GM19324 (cell line): ENCODE data around the gene SLC38A1.
"Not testable (repeated sequence)": the region's sequence is repeated elsewhere in the genome, so short reads cannot be mapped to it uniquely, and the experiment has no call there.

Experiments used
- ATAC-seq: cut with Tn5 transposase; IDR thresholded peaks from one replicate; pipeline ENCODE4 v1.9.1; 2021; ENCODE audit warnings: mild to moderate bottlenecking, moderate library complexity; ENCODE audit not compliant: unreplicated experiment, low FRiP score

Gene SLC38A1

DNA sequence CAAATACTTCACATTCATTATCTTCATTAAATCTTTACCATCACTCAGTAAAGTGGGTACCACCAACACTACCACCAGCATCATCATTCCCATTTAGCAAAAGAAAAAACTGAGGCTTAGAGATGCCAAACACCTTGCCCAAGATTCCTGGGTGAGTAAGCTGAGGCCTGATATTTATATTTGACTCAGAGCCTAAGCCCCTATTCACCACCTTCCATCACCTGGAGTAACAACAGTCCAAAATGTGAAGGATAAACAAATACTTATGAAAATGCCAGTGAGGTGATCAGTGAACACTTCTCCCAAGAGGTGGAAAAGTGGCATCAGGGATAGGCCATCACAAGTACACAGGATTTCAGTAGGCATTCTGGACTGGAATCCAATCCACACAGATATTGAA, 3.7 kb downstream of the SLC38A1 start:
- no peak for ATAC-seq

DNA sequence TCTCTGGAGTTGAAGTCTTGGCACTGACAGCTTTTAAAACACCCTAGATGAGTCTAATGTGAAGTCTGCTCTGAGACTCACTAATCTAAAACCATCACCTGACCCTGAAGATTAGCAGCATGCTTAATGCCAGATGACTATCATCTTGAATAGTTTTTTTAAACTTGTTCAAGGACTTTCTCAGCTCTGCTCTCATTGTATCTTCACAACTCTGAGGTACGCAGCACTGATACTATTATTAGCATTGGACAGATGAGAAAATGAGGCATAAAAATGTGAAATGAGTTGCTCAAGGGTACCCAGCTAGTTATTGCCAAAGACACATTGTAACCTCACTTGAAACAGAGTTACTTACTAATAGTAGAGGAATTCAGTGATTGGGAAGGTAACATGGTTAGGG, 4.8 kb downstream of the SLC38A1 start:
- no peak for ATAC-seq

DNA sequence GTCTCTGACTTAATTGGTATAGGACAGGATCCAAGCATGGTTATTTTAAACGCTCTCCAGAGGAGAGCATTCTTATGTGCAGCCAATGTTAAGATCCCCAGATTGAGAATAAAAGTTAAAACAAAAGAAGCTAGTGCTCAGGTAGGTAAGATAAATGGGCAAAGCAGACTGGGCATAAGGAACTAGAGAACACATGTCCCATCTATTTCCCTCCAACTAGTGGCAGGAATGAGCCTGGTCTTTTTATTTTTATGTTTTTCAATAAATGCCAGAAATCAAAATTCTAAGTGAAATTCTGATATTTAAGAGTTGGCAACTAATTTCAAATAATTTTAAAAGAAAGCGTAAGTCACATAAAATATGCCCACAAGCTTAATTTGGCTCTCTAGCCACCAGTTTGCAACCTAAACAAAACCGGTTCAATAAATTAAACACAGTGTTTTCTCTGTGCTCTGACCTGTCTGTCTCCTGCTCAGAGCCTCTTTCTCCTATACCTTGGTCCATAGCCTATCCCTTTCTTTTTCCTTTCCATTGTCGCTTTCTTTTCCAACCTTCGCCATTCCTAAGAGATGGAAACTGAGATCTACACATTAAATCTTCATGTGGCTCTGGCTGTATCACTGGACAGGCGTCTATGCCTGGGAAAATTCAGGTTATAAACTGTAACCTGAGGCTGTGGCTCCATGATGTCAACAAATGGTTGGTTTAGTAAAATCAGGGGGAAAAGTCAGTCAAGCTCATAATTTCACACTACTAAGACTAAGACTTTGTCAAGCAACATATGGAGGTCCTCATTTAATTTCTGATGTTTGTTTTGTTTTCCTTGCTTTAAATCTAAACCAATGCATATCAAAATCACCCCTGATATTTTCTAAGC, 5.5 kb downstream of the SLC38A1 start:
- ATAC-seq = no peak

DNA sequence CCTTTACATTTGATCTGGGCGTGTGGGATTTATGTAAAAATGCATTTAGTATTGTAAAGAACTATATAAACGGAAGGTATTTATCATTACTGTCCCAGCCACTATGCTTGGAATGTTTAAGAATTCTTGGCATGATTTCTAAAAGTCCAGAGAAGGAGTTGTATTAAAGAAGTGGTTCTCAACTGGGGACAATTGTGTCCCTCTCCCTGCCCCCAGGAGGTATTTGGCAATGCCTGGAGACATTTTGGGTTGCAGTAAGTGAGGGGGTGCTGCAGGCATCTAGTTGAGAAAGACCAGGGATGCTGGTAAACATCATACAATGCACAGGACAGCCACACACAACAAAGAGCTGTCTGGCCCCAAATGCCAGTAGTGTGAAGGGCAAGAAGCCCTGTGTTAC, 7.2 kb downstream of the SLC38A1 start:
- ATAC-seq = no peak

DNA sequence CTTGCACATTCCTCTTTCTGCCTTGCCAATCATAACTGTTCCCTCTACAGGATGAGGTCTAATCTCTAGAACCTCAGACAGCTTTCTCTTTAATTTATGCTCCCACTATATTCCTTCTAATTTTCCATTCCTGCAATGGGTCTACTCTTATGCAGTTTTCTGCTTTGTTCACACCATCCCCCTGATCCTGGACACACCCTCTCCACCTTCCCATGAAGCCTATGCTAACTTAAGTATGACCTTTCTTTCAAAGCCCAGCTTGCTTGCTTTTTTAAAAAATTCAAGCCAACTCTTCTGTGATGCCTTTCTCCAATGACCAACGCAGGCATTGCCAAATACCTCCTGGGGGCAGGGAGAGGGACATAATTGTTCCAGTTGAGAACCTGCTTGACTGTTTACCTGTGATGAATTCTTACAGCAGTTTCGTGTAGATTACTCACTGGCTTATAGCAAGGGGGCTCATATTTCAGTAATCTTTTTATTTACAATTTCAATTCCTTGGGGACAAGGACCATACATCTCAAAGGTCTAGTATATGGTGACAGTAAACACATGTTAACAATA, 7.8 kb downstream of the SLC38A1 start:
- ATAC-seq = no peak

DNA sequence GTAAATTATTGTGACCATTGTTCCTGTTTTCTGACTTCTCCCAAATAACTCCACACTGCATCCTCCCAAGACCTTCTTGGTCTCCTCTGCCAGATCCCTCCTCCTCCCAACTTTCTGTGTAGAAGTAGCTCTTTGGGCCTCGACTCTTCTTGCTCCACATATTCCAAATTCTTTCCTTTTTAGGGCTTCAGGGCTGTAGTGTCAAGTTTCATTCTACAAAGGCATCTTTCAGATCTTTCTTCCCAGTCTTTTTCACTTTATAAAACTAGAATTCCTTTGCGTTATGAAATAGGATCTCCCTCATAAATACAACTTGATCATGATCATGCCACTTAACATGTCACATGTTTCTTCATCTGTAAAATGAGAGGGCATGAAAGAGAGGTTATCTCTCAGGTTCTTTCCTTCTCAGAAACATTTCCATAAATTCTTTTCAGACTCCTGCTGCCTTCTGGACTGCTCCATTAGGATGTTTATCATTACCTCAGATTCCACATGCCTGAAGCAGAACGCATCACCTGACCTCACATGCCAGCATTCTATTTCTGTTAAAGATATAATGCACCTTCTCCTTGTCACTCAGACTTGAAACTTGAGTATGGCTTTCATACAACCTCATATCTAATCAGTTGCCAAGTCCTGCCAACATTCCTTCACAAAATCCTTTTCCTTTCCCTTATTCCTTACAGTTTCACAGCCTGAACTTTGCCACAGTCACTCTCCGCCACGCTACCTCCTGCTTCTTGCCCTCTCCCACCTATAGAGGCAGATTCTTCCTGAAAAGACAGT, 8.5 kb downstream of the SLC38A1 start:
- ATAC-seq = no peak

DNA sequence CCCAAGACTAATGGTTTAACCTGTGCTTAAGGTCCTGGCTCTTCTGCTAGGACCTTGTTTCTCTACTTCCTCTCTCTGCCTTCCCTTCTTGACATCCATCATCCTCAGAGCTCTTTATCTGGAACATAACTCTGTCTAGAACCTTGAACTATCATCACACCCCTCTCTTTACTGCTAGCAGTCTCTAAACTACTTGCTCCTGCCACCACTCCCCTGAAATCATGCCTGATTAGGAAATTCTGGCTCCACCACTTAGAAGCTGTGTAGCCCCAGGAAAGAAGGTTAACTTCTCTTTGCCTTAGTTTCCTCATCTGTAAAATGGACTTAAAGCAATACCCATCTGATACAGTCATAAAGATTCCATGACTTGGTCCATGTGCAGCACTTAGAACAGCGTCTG, 9.1 kb downstream of the SLC38A1 start:
- ATAC-seq = no peak

DNA sequence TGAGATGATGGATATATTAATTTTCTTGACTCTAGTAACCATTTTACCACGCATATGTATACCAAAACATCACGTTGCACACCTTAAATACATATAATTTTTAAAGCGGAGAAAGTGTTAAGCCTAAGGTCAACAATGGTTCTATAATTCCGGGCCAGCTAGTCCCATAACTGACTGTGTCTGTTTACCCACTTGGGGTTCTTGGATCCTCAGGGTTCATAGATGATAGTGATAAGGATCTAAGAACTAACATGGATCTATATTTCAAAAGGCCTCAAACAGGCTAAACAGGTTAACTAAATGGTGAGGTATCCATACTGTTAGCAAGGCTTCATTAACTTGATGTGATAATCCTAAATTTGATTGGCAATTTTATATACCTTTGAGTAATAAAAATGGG, 9.8 kb downstream of the SLC38A1 start:
- no peak for ATAC-seq

DNA sequence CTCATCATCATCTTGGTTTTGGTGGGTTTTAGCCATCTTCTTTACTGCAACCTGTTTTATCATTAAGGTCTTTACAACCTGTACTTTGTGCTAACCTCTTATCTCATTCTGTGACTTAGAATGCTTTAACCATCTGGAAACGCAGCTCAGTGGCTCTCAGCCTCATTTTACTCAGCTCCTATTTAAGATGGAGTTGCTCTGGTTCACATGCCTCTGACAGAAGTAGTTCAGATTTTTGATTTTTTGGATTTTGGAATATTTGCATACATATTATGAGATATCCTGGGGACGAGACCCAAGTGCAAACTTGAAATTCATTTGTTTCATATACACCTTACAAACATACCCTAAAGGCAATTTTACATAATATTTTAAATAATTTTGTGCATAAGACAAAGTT, 10.7 kb downstream of the SLC38A1 start:
- no peak for ATAC-seq

DNA sequence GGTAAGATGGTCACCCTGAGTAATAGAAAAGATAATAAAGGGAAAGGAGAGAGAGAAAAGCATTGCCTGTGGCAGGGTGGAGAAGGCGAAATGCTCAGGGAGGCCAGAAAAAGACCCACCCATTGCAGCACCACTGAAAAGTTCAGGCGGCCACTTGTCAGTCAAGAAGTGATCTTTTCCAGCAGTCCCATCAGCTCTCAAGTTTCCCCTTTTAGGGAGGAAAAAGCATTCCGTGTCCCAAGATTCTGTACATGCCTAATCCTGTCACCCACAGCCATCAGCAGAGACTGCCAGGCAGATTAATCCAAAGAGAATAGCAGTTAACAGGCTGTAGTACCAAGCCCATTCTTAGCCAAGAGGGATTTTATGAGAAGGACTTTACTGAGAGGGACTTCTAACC, 11.9 kb downstream of the SLC38A1 start:
- ATAC-seq = no peak

DNA sequence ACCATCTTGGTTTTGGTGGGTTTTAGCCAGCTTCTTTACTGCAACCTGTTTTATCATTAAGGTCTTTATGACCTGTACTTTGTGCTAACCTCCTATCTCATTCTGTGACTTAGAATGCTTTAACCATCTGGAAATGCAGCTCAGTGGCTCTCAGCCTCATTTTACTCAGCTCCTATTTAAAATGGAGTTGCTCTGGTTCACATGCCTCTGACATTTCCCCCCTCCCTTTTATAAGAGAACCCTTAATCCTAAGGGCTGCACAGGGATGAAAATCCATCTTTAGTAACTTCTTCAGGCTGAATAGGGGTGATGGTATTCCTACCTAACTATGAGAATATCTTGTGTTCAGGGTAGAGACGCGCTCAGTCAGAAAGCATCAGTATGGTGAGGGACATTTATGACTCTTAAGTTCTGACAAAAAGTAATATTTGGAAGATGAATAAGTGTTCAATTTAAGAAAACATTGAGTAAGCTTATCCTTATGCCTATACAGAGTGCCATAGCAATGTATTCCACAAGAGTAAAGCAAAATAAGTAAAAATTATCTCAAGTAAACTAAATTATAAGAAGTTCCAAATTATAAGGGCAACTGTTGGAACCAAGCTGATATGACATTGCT, 15.2 kb downstream of the SLC38A1 start:
- no peak for ATAC-seq

DNA sequence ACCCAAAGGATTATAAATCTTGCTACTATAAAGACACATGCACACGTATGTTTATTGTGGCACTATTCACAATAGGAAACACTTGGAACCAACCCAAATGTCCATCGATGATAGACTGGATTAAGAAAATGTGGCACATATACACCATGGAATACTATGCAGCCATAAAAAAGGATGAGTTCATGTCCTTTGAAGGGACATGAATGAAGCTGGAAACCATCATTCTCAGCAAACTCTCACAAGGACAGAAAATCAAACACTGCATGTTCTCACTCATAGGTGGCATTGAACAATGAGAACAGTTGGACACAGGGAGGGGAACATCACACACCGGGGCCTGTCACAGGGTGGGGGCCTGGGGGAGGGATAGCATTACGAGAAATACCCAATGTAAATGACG, 16.8 kb downstream of the SLC38A1 start:
- ATAC-seq = not testable (repeated sequence)

DNA sequence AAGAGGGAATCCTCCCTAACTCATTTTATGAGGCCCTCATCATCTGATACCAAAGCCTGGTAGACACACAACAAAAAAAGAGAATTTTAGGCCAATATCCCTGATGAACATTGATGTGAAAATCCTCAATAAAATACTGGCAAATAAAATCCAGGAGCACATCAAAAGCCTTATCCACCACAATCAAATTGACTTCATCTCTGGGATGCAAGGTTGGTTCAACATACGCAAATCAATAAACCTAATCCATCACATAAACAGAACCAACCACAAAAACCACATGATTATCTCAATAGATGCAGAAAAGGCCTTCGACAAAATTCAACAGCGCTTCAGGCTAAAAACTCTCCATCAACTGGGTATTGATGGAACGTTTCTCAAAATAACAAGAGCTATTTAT, 18.9 kb downstream of the SLC38A1 start:
- not testable (repeated sequence) for ATAC-seq

DNA sequence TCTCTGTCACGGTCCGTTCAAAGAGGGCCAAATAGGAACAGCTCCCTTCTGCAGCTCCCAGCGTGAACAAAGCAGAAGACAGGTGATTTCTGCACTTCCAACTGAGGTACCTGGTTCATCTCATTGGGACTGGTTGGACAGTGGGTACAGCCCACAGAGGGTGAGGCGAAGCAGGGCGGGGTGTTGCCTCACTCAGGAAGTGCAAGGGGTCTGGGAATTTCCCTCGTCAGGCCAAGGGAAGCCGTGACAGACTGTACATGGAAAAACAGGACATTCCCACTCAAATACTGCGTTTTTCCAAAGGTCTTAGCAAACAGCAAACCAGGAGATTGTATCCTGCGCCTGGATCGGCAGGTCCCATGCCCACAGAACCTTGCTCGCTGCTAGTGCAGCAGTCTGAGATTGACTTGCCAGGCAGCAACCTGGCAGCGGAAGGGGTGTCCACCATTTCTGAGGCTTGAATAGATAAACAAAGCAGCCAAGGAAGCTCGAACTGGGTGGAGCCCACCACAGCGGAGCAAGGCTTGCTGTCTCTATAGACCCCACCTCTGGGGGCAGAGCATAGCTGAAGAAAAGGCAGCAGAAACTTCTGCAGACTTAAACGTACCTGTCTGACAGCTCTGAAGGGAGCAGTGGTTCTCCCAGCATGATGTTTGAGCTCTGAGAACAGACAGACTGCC, 22.7 kb downstream of the SLC38A1 start:
- ATAC-seq = no peak

DNA sequence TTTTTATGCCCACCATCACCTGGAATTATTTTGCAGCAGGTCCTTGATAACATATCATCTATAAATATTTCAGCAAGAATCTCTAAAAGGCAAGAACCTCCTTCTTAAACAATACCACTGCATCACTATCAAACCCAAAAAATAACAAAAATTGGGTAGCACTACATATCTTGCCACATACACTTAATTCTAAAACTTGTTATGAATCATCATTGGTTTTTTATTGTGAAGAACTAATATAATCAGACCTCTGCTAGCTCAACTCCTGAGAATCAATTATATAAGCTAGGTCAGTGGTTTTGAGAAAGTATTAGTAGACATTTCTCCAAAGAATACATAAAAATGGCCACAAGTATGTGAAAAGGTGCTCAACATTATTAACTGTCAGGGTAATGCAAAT, 23.8 kb downstream of the SLC38A1 start:
- no peak for ATAC-seq

DNA sequence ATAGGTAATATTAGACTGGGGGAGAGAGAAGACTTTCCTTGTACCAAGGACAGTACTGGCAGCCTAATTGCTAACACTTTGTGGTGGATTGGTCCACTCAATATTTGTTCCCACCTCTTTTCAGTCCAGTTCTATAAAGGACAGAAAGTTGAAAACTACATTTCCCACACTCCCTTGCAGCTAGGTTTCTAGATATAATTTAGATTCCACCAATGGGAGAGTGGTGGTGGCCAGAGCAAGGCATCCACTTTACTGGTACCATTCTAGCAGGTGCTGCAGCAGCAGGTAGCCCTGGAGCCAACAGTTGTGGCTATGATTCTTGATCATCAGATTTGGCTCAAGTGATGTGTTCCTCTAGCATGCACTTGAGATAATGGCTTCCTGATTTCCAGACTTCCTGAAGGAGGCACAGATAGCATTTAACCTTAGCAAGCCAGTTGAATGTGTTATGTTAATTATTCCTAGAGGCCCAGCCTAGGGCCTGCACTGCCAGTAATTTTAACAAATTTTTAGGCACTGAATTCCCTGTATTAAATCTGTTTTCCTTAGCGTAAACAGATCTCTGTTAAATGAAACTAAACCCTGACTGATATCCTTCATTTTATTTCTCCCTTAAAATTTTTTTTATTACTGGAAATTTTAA, 24.4 kb downstream of the SLC38A1 start:
- ATAC-seq = no peak

DNA sequence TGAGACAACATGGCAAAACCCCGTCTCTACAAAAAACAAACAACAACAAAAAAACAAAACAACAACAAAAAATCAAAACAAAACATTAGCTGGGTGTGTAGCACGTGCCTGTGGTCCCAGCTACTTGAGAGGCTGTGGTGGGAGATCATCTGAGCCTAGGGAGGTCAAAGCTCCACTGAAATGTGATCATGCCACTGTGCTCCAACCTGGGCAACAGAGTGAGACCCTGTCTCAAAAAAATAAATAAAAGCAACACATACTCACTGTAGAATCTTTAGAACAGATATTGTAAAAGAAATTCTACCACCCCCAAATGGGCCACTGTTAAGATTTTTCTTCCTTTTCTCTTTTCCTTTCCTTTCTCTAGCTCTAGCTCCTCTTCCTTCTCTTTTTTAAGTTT, 26.3 kb downstream of the SLC38A1 start:
- no peak for ATAC-seq

DNA sequence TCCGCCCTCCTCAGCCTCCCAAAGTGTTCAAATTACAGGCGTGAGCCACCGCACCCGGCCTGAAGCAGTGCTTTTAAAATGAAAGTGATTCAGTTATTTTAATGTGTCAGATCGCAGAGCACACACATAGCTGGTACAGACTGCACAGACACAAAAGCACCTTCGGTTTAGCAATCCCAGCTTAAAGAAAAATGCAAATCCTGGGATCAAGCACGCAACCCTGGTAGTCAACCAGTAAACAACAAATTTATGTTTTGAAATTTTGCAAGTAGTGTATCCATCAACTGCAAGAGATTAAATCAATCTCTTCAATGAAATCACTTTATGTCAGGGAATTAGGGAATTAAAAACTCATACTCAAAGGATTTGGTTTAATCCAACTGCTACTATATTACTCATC, 28.4 kb downstream of the SLC38A1 start:
- ATAC-seq = no peak

DNA sequence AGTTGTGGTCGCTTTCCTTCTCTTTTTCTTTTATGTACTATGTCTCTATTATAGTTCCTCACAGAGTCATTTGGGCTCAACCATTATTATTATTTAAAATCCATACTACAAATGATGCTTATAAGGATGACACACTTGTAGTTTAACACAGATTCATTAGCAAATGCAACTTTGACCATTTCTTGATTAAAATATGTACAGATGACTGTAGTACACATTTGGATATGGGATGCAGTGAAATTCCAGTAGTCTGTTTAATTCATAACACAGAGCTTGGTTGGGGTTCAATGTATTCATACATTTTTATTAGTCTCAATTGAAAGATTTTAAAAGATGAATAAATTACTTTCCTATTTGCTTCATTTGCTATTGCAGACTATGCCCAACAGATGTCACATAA, 30.0 kb downstream of the SLC38A1 start:
- ATAC-seq = no peak
